PC-9 (cell line): ENCODE data around the gene MPZ. TPM values are rescaled to one million over a fixed set of nuclear protein-coding genes. Genes with fewer than 3 reads are reported as not detected.

Source experiments
- BruUV-seq: library from RNA; stranded (reverse); fragments of 400-500 nt; replicated peaks from 2 replicates; lab custom pipeline; 2021; lab: Mats Ljungman, UMichigan
- CTCF ChIA-PET: fragments of 300-600 bp; sonication (Branson Sonifier 250); formaldehyde crosslinking; loops from one replicate; lab custom pipeline; 2022; ENCODE audit warnings: antibody characterized with exemption; lab: Charles Lee
- POLR2A ChIA-PET: fragments of 300-600 bp; sonication (Branson Sonifier 250); formaldehyde crosslinking; loops from one replicate; lab custom pipeline; 2022; ENCODE audit warnings: antibody characterized with exemption; ENCODE audit not compliant: unreplicated experiment; lab: Charles Lee
- DNase-seq, 2 experiments: peaks; one replicate each; pipeline versions ENCODE4 v3.0.0 to v3.0.0-alpha.2; 2015 to 2022; ENCODE audit warnings: mixed read lengths in 1 of 2
- H2AFZ ChIP-seq: fragments of 200-600 bp; sonication (generic); 2 replicates; pipeline ENCODE4 v1.8.1; 2017; ENCODE audit warnings: antibody characterized with exemption
- H3F3A ChIP-seq: fragments of 200-600 bp; sonication (generic); 2 replicates; pipeline ENCODE4 v1.8.1; 2017; ENCODE audit warnings: antibody characterized with exemption, mild to moderate bottlenecking, low read depth; ENCODE audit not compliant: insufficient read depth
- H3K27ac ChIP-seq: fragments of 200-600 bp; sonication (generic); 2 replicates; pipeline ENCODE4 v1.6.1; 2016; ENCODE audit warnings: mixed run types
- H3K27me3 ChIP-seq: fragments of 200-600 bp; sonication (generic); 2 replicates; pipeline ENCODE4 v1.6.1; 2016; ENCODE audit warnings: low read depth, mixed run types; ENCODE audit not compliant: insufficient read depth
- H3K36me3 ChIP-seq: fragments of 200-600 bp; sonication (generic); 2 replicates; pipeline ENCODE4 v1.6.1; 2016; ENCODE audit warnings: low read depth, mixed run types
- H3K4me1 ChIP-seq: fragments of 200-600 bp; sonication (generic); replicated peaks from 2 replicates; pipeline ENCODE4 v1.6.1; 2016; ENCODE audit warnings: mixed run types; ENCODE audit not compliant: insufficient read depth
- H3K4me2 ChIP-seq: fragments of 200-600 bp; sonication (generic); 2 replicates; pipeline ENCODE4 v1.6.1; 2017; ENCODE audit warnings: mixed run types
- H3K4me3 ChIP-seq: fragments of 200-600 bp; sonication (generic); 2 replicates; pipeline ENCODE4 v1.6.1; 2016; ENCODE audit warnings: mixed run types
- H3K79me2 ChIP-seq: fragments of 200-600 bp; sonication (generic); 2 replicates; pipeline ENCODE4 v1.6.1; 2017; ENCODE audit warnings: low read depth, mixed run types
- H3K9me2 ChIP-seq: fragments of 200-600 bp; sonication (generic); 2 replicates; pipeline ENCODE4 v1.8.1; 2017; ENCODE audit warnings: mild to moderate bottlenecking; ENCODE audit not compliant: insufficient read depth
- H3K9me3 ChIP-seq: fragments of 200-600 bp; sonication (generic); 2 replicates; pipeline ENCODE4 v1.8.1; 2016; ENCODE audit warnings: low read depth; ENCODE audit not compliant: insufficient read depth
- H4K20me1 ChIP-seq: fragments of 200-600 bp; sonication (generic); 2 replicates; pipeline ENCODE4 v1.8.1; 2017; ENCODE audit not compliant: insufficient read depth
- EZH2 ChIP-seq: fragments of 200-600 bp; sonication (generic); IDR thresholded peaks from 2 replicates; pipeline ENCODE4 v1.8.0; 2017; ENCODE audit warnings: antibody characterized with exemption, low read depth
- intact Hi-C: fragments of 100-400 bp; cut with micrococcal nuclease; formaldehyde crosslinking; loops from one replicate; pipeline ENCODE4 v1.10.0; 2022; ENCODE audit not compliant: unreplicated experiment
- total RNA-seq: library from RNA; stranded (reverse); gene quantifications from 2 replicates; pipeline ENCODE4 v1.2.3, GENCODE V29; 2021
- TF ChIP-seq, protein P1 (sequence below): fragments of 200-600 bp; sonication (generic); conservative IDR thresholded peaks from 2 replicates; pipeline ENCODE4 v1.6.1; 2017; ENCODE audit warnings: mixed run types, antibody characterized with exemption, mild to moderate bottlenecking, moderate library complexity

The MPZ gene
- total RNA-seq, 1 experiment from 2014 or later, result 0.39 TPM

DNA sequence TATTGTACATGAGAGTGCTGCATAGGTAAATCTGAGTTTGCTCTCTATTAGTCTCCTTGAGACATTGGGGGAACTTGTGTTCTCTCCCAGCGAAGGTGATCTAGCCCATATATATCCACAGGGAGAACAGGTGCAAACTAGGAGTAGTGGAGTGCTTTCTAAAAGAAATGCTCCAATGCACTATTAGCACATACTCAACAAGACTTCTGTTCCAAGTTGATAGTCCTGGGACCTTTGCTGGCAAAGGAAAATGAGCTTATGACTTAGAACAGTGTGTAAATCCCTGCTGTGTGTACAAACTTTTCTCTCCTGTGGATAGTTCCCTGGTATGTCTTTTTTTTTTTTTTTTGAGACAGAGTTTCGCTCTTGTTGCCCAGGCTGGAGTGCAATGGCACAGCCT is 32.4 kb upstream of the MPZ start:
- Histone ChIP-seq H3K36me3 (no peaks in the 10 kb centered on the region), H3F3A (no peaks in the 10 kb centered on the region), H3K4me1 (no peaks in the 10 kb centered on the region), H3K4me2 (no peak overlapping the region), H3K27me3 (no peaks in the 10 kb centered on the region), H3K79me2 (no peaks in the 10 kb centered on the region), H2AFZ (no peak overlapping the region), H4K20me1 (0 out of 2 replicates have a peak, but pooled peaks cover 3% of the 10 kb centered on the region), H3K4me3 (no peak overlapping the region), H3K9me3 (no peaks in the 10 kb centered on the region), H3K9me2 (no peaks in the 10 kb centered on the region), H3K27ac (no peak overlapping the region)
- TF ChIP-seq, protein P1, sequence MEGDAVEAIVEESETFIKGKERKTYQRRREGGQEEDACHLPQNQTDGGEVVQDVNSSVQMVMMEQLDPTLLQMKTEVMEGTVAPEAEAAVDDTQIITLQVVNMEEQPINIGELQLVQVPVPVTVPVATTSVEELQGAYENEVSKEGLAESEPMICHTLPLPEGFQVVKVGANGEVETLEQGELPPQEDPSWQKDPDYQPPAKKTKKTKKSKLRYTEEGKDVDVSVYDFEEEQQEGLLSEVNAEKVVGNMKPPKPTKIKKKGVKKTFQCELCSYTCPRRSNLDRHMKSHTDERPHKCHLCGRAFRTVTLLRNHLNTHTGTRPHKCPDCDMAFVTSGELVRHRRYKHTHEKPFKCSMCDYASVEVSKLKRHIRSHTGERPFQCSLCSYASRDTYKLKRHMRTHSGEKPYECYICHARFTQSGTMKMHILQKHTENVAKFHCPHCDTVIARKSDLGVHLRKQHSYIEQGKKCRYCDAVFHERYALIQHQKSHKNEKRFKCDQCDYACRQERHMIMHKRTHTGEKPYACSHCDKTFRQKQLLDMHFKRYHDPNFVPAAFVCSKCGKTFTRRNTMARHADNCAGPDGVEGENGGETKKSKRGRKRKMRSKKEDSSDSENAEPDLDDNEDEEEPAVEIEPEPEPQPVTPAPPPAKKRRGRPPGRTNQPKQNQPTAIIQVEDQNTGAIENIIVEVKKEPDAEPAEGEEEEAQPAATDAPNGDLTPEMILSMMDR, result no peak
- no peak for TF ChIP-seq EZH2
- intact Hi-C loops, result no loop called here
- no peak for DNase-seq
- CTCF ChIA-PET, result no interaction called here
- no TSS peak for BruUV-seq
- POLR2A ChIA-PET, result no interaction called here

- BruUV-seq, result no TSS peak
- intact Hi-C loops, result no loop called here
- Histone ChIP-seq H4K20me1 (peaks cover 8% of the 10 kb centered on the region; the same call in 1 of the 2 replicates), H3K9me3 (no peaks in the 10 kb centered on the region), H3K4me1 (no peaks in the 10 kb centered on the region), H3K4me2 (no peak overlapping the region), H3K4me3 (no peak overlapping the region), H3K9me2 (no peaks in the 10 kb centered on the region), H3K27me3 (no peaks in the 10 kb centered on the region), H3K36me3 (peaks cover 16% of the 10 kb centered on the region), H2AFZ (no peak overlapping the region), H3K27ac (no peak overlapping the region), H3F3A (no peaks in the 10 kb centered on the region), H3K79me2 (no peaks in the 10 kb centered on the region)
- ChIA-PET CTCF (no interaction called here), POLR2A (no interaction called here)
- no peak for DNase-seq
- TF ChIP-seq, protein P1, result no peak
- no peak for TF ChIP-seq EZH2
Observed at GRCh38 chr1:161335796-161336195, 26.0 kb upstream of the MPZ start.

GRCh38 chr1:161333166-161333565 is 23.4 kb upstream of the MPZ start:
- Histone ChIP-seq H4K20me1 (peaks cover 8% of the 10 kb centered on the region; the same call in 1 of the 2 replicates), H3K27ac (no peak overlapping the region), H3K36me3 (peaks cover 21% of the 10 kb centered on the region), H3K4me1 (0 out of 2 replicates have a peak, but pooled peaks cover 3% of the 10 kb centered on the region), H3K9me2 (no peaks in the 10 kb centered on the region), H3K27me3 (no peaks in the 10 kb centered on the region), H3K4me3 (no peak overlapping the region), H2AFZ (no peak overlapping the region), H3K4me2 (no peak overlapping the region), H3K79me2 (no peaks in the 10 kb centered on the region), H3K9me3 (no peaks in the 10 kb centered on the region), H3F3A (no peaks in the 10 kb centered on the region)
- BruUV-seq, result no TSS peak
- TF ChIP-seq EZH2, result no peak
- TF ChIP-seq, protein P1, result no peak
- intact Hi-C loops, result no loop called here
- POLR2A ChIA-PET, result interaction anchor here (0.6 kb wide), 1 partner anchor 664 kb away, joined by 3 read pairs; no protein-coding TSS in a partner anchor
- no peak for DNase-seq
- CTCF ChIA-PET, result no interaction called here
